Esophagus squamous epithelium (tissue), 5 donors: ENCODE data around the gene CTNNA3. TPM values are rescaled to one million over a fixed set of nuclear protein-coding genes. Genes with fewer than 3 reads are reported as not detected.

ENCODE experiments used
- DNase-seq: peaks from one replicate; lab custom pipeline; 2025; lab: John Stamatoyannopoulos, UW
- H3K27ac ChIP-seq, 4 donors: fragments of 200-600 bp; sonication (generic); one replicate each; pipeline ENCODE4 v1.5.1; 2016 to 2019; ENCODE audit warnings: mild to moderate bottlenecking in 1 of 4
- H3K27me3 ChIP-seq, 4 donors: fragments of 200-600 bp; sonication (generic); 1 replicate in 3 of 4; 2 replicates in 1 of 4; pipeline versions ENCODE4 v1.5.1 to v1.6.0; 2017 to 2021; ENCODE audit warnings: antibody characterized with exemption in 1 of 4
- H3K36me3 ChIP-seq, 3 donors: fragments of 200-600 bp; sonication (generic); one replicate each; pipeline ENCODE4 v1.5.1; 2016 to 2019
- H3K4me1 ChIP-seq, 3 donors: fragments of 200-600 bp; sonication (generic); one replicate each; pipeline ENCODE4 v1.5.1; 2017 to 2019
- H3K4me3 ChIP-seq, 4 donors: fragments of 200-600 bp; sonication (generic); 1 replicate in 3 of 4; 2 replicates in 1 of 4; pipeline ENCODE4 v1.5.1; 2016 to 2019; ENCODE audit warnings: mild to moderate bottlenecking in 2 of 4, moderate library complexity in 1 of 4
- H3K9me3 ChIP-seq, 3 donors: fragments of 200-600 bp; sonication (generic); one replicate each; pipeline ENCODE4 v1.5.1; 2016 to 2019
- POLR2A ChIP-seq, 4 donors: fragments of 450-650 bp; IDR thresholded peaks; one replicate each; pipeline ENCODE4 v1.6.1; 2017; ENCODE audit warnings: antibody characterized with exemption in 4 of 4, mild to moderate bottlenecking in 4 of 4, moderate library complexity in 3 of 4
- WGBS, 2 donors: methylation state at CpG; one replicate each; pipeline ENCODE4 v1.1.5; 2018; 5-methylcytosine and 5-hydroxymethylcytosine counted together
- intact Hi-C: fragments of 100-400 bp; cut with DNase I; formaldehyde crosslinking; loops from one replicate; pipeline ENCODE4 v1.15.0; 2022
- total RNA-seq, 4 donors: library from RNA; depleted of rRNA; stranded (reverse); fragments of >200 nt; gene quantifications; one replicate each; pipeline ENCODE4 v1.1.0, GENCODE V29; 2016
- TF ChIP-seq, protein P1 (sequence below), 6 experiments: fragments of 450-650 bp in 4 of 6; fragments of 200-600 bp in 2 of 6; sonication (generic) in 2 of 6; IDR thresholded peaks; one replicate each; pipeline ENCODE4 v1.5.1; 2016 to 2019; ENCODE audit warnings: antibody characterized with exemption in 6 of 6, mild to moderate bottlenecking in 4 of 6, moderate library complexity in 4 of 6
- donor health status: DM: yes; HTN: yes; CAD: no.

The CTNNA3 gene
- total RNA-seq, 4 donors from 2014 or later = 0.29 to 1.9 (median 0.61) TPM; not detected in 1

DNA sequence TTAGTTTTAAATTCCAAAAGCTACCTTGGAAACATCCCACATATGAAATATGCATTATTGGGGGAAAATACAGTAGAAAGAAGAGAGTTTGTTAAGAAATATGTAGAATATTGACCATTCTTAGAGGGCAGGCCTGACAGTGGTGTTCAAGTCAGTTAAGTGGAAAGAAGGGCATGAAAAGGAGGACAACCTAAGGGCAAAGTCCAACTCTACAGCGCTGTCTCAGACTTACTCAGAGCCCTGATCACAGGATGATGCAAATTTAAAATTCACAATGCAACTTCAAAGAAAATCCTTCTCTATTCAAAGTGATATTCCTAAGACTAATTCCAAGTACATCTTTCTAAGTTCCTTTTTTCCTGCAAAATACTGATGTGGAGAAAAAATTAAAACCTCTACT, 909.3 kb downstream of the CTNNA3 start:
- no peak overlapping the region for H3K27ac ChIP-seq

DNA sequence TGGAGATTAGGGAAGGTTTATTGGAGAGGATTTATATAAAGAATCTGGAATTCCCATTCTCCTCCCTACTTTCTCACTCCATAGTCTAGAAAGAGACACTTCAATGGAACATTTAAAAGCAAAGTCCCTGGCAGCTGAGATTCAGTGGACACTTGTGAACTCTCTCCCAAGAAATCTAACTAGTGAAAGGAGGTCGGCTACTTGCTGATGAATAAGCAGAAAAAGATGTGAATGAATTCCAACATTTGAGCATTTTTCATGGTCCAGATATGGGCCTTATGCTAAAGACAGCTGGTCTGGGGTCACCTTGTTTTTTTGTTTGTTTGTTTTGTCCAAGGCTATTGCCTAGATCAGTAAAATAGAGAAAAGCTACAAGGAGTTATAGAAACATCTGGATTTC, 911.2 kb downstream of the CTNNA3 start:
- WGBS, 2 donors = 53 to 71% methylated on average over 1 of the region's 1 CpG
- Histone ChIP-seq H3K36me3 (no peaks in the 10 kb centered on the region), H3K27me3 (no peaks in the 10 kb centered on the region), H3K27ac (no peak overlapping the region), H3K4me1 (no peaks in the 10 kb centered on the region), H3K4me3 (no peak overlapping the region), H3K9me3 (no peaks in the 10 kb centered on the region)
- DNase-seq = no peak
- intact Hi-C loops = no loop called here
- TF ChIP-seq, protein P1, sequence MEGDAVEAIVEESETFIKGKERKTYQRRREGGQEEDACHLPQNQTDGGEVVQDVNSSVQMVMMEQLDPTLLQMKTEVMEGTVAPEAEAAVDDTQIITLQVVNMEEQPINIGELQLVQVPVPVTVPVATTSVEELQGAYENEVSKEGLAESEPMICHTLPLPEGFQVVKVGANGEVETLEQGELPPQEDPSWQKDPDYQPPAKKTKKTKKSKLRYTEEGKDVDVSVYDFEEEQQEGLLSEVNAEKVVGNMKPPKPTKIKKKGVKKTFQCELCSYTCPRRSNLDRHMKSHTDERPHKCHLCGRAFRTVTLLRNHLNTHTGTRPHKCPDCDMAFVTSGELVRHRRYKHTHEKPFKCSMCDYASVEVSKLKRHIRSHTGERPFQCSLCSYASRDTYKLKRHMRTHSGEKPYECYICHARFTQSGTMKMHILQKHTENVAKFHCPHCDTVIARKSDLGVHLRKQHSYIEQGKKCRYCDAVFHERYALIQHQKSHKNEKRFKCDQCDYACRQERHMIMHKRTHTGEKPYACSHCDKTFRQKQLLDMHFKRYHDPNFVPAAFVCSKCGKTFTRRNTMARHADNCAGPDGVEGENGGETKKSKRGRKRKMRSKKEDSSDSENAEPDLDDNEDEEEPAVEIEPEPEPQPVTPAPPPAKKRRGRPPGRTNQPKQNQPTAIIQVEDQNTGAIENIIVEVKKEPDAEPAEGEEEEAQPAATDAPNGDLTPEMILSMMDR (IDR thresholded peaks at IDR 0.05) = no peak
- no peak for TF ChIP-seq POLR2A (IDR thresholded peaks at IDR 0.05)

More for the DNA sequence above, 909.3 kb downstream of the CTNNA3 start:
- no peak for DNase-seq
- Histone ChIP-seq H3K36me3 (no peaks in the 10 kb centered on the region), H3K4me3 (no peak overlapping the region), H3K27me3 (no peaks in the 10 kb centered on the region), H3K9me3 (no peaks in the 10 kb centered on the region), H3K4me1 (no peaks in the 10 kb centered on the region)
- intact Hi-C loops = no loop called here
- TF ChIP-seq, protein P1 (IDR thresholded peaks at IDR 0.05) = no peak
- no peak for TF ChIP-seq POLR2A (IDR thresholded peaks at IDR 0.05)
- WGBS, 2 donors = 77 to 80% methylated on average over 1 of the region's 1 CpG

DNA sequence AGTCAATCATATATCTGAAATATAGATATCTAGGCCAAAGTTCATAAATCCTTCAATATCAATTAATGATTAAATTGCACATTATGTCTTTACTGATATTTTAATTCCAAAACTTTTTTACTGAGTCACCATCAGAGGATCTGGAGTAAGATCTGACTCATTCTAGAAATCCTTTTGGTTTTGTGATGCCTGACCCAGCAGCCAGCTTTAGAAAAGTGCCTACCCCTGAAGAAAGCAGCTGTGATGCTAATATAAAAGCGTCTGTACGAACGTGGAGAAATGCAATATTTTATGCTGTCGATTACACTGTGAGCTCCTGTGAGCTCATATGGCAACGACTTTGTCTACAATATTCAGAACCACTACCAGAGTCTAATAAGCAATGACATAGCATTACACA, 912.7 kb downstream of the CTNNA3 start:
- Histone ChIP-seq H3K36me3 (no peaks in the 10 kb centered on the region), H3K27ac (no peak overlapping the region), H3K4me3 (no peak overlapping the region), H3K4me1 (no peaks in the 10 kb centered on the region), H3K27me3 (no peaks in the 10 kb centered on the region), H3K9me3 (no peaks in the 10 kb centered on the region)
- DNase-seq = no peak
- WGBS, 2 donors = 71 to 82% methylated on average over 5 of the region's 5 CpGs
- TF ChIP-seq, protein P1 (IDR thresholded peaks at IDR 0.05) = no peak
- no peak for TF ChIP-seq POLR2A (IDR thresholded peaks at IDR 0.05)
- intact Hi-C loops = no loop called here

DNA sequence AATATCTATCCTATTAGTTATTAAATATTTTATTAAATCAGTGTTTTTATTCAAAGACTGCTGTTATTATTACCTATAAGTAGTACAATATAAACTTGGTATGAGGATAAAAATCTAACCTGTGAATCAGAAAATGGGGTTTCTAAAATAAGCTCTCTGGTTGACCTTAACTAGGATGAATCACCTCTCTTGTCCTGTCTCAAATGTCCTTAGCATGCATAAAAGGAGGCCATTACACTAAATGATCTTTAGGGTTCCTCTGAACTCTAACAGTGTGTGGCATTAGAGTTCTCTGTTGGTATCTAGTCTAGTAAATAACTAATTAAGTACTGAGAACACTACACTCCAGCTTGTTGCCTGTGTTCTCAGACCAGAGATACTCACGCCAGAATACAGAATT, 913.2 kb downstream of the CTNNA3 start:
- H3K27ac ChIP-seq = no peak overlapping the region
- no peaks in the 10 kb centered on the region for H3K4me1 ChIP-seq
- H3K4me3 ChIP-seq = no peak overlapping the region
- intact Hi-C loops = no loop called here
- H3K9me3 ChIP-seq = no peaks in the 10 kb centered on the region
- TF ChIP-seq POLR2A (IDR thresholded peaks at IDR 0.05) = no peak
- TF ChIP-seq, protein P1 (IDR thresholded peaks at IDR 0.05) = no peak
- DNase-seq = no peak
- H3K36me3 ChIP-seq = no peaks in the 10 kb centered on the region
- no peaks in the 10 kb centered on the region for H3K27me3 ChIP-seq
- 86 to 92% methylated on average over 1 of the region's 1 CpG for WGBS, 2 donors

DNA sequence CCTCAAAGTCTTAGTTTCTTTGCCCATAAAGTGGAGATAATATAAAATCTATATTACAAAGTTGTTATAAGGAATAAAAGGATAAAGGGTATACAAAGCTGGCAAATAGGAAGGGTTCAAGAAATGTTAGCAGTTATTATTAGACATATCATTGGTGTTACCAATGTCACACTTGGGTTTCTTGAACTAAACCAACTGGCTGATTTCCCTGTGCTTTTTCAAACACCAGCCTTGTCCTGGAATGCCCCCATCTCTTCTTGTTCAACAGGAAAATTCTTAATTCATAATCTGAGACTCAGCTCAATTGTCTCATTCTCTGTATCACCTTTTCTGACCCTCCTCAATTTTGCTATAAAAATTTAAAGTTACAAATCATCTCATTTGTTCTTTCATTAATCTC, 913.9 kb downstream of the CTNNA3 start:
- Histone ChIP-seq H3K9me3 (no peaks in the 10 kb centered on the region), H3K27ac (no peak overlapping the region), H3K4me3 (no peak overlapping the region), H3K4me1 (no peaks in the 10 kb centered on the region), H3K36me3 (no peaks in the 10 kb centered on the region), H3K27me3 (no peaks in the 10 kb centered on the region)
- DNase-seq = no peak
- no peak for TF ChIP-seq POLR2A (IDR thresholded peaks at IDR 0.05)
- TF ChIP-seq, protein P1 (IDR thresholded peaks at IDR 0.05) = no peak
- intact Hi-C loops = no loop called here
